Prostate gland (tissue), 2 donors: Measurements from ENCODE around the gene ADK.

Experiments
- CTCF ChIP-seq, 4 experiments: fragments of 200-600 bp in 2 of 4; fragments of 450-650 bp in 2 of 4; sonication (generic) in 2 of 4; IDR thresholded peaks; 1 replicate in 3 of 4; 2 replicates in 1 of 4; pipeline ENCODE4 v1.5.1; 2016 to 2019; ENCODE audit warnings: antibody characterized with exemption in 4 of 4, mild to moderate bottlenecking in 2 of 4, moderate library complexity in 2 of 4
- POLR2A ChIP-seq: fragments of 450-650 bp; IDR thresholded peaks from one replicate; pipeline ENCODE4 v1.6.1; 2016; ENCODE audit warnings: antibody characterized with exemption, mild to moderate bottlenecking

- TF ChIP-seq POLR2A, result no peak
- no peak for TF ChIP-seq CTCF (IDR thresholded peaks at IDR 0.05)
Observed at GRCh38 chr10:74418285-74418872, 267.4 kb downstream of the ADK start.
